ENCODE data around the gene SCN7A.

DNA sequence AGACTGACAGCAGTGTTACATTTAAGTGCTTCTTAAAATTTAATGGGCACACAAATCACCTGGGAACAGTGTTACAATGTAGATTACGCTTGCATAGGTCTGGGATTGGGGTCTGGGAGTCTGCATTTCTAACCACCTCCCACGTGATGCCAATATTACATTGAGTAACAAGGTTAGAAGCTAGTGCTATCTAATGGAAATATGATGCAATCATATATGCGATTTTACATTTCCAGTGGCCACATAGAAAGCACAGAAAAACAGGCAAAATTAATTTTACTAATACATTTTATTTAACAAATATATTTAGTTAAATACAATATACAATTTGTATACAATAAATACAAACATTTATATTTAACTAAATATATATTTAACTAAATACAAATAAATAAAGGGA is 53.7 kb downstream of the SCN7A start:
- TF ChIP-seq, protein P1, sequence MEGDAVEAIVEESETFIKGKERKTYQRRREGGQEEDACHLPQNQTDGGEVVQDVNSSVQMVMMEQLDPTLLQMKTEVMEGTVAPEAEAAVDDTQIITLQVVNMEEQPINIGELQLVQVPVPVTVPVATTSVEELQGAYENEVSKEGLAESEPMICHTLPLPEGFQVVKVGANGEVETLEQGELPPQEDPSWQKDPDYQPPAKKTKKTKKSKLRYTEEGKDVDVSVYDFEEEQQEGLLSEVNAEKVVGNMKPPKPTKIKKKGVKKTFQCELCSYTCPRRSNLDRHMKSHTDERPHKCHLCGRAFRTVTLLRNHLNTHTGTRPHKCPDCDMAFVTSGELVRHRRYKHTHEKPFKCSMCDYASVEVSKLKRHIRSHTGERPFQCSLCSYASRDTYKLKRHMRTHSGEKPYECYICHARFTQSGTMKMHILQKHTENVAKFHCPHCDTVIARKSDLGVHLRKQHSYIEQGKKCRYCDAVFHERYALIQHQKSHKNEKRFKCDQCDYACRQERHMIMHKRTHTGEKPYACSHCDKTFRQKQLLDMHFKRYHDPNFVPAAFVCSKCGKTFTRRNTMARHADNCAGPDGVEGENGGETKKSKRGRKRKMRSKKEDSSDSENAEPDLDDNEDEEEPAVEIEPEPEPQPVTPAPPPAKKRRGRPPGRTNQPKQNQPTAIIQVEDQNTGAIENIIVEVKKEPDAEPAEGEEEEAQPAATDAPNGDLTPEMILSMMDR (IDR thresholded peaks at IDR 0.05), result no peak
- TF ChIP-seq POLR2A (IDR thresholded peaks at IDR 0.05), result no peak
